Suprapubic skin (tissue), 3 donors: ENCODE results near the gene XYLT1.

ENCODE experiments used
- POLR2A ChIP-seq, 2 donors: fragments of 450-650 bp; IDR thresholded peaks; one replicate each; pipeline ENCODE4 v1.6.1; 2017; ENCODE audit warnings: antibody characterized with exemption in 2 of 2, mild to moderate bottlenecking in 2 of 2, moderate library complexity in 2 of 2
- TF ChIP-seq, protein P1 (sequence below), 2 donors: fragments of 200-600 bp in 1 of 2; fragments of 450-650 bp in 1 of 2; sonication (generic) in 1 of 2; IDR thresholded peaks; one replicate each; pipeline ENCODE4 v1.5.1; 2016 to 2019; ENCODE audit warnings: antibody characterized with exemption in 2 of 2, mild to moderate bottlenecking in 1 of 2, moderate library complexity in 1 of 2

DNA sequence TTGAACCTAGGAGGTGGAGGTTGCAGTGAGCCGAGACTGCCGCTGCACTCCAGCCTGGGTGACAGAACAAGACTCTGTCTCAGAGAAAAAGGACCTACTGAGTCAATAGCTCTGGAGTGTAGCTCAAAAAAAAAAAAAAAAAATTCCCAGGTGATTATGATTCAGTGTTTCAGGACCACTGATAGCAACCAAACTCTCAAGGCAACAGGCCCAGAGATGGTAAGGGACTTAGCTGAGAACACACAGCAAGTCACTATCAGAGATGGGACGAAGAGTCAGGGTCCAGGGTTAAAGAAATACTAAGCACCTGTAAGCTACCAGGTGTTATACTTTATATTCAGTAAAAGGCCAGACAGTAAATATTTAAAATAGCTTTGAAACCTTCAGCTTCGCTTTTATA is 335.3 kb downstream of the XYLT1 start:
- TF ChIP-seq POLR2A (IDR thresholded peaks at IDR 0.05) = no peak
- TF ChIP-seq, protein P1, sequence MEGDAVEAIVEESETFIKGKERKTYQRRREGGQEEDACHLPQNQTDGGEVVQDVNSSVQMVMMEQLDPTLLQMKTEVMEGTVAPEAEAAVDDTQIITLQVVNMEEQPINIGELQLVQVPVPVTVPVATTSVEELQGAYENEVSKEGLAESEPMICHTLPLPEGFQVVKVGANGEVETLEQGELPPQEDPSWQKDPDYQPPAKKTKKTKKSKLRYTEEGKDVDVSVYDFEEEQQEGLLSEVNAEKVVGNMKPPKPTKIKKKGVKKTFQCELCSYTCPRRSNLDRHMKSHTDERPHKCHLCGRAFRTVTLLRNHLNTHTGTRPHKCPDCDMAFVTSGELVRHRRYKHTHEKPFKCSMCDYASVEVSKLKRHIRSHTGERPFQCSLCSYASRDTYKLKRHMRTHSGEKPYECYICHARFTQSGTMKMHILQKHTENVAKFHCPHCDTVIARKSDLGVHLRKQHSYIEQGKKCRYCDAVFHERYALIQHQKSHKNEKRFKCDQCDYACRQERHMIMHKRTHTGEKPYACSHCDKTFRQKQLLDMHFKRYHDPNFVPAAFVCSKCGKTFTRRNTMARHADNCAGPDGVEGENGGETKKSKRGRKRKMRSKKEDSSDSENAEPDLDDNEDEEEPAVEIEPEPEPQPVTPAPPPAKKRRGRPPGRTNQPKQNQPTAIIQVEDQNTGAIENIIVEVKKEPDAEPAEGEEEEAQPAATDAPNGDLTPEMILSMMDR (IDR thresholded peaks at IDR 0.05) = no peak
